MV-4-11 (cell line): Measurements from ENCODE around the gene UNC5B.
A peak's percentile ranks its signal among the peaks of the same experiment; 100 is the strongest.

Source experiments
- DNase-seq: peaks from one replicate; lab custom pipeline; 2025; lab: John Stamatoyannopoulos, UW

The UNC5B gene

GRCh38 chr10:71319800-71320392 is 107.5 kb downstream of the UNC5B start:
- no peak for DNase-seq

- no peak for DNase-seq
Observed at GRCh38 chr10:71320592-71320991, 108.2 kb downstream of the UNC5B start.

- no peak for DNase-seq
Observed at GRCh38 chr10:71321386-71321785, 109.0 kb downstream of the UNC5B start.

GRCh38 chr10:71323407-71323806 is 111.0 kb downstream of the UNC5B start:
- DNase-seq, result peak; percentile 59

- DNase-seq, result no peak
Observed at GRCh38 chr10:71324743-71325142, 112.4 kb downstream of the UNC5B start.

- no peak for DNase-seq
Observed at GRCh38 chr10:71325267-71325666, 112.9 kb downstream of the UNC5B start.

- DNase-seq, result no peak
Observed at GRCh38 chr10:71326464-71326881, 114.1 kb downstream of the UNC5B start.

GRCh38 chr10:71330789-71331404 is 118.5 kb downstream of the UNC5B start:
- no peak for DNase-seq

GRCh38 chr10:71331736-71332135 is 119.4 kb downstream of the UNC5B start:
- DNase-seq, result no peak

- DNase-seq, result no peak
Observed at GRCh38 chr10:71332466-71332865, 120.1 kb downstream of the UNC5B start.

GRCh38 chr10:71333129-71333887 is 120.9 kb downstream of the UNC5B start:
- DNase-seq, result peak; percentile 65

- DNase-seq, result no peak
Observed at GRCh38 chr10:71334221-71334791, 121.9 kb downstream of the UNC5B start.

GRCh38 chr10:71335173-71335708 is 122.9 kb downstream of the UNC5B start:
- no peak for DNase-seq

GRCh38 chr10:71336632-71337031 is 124.3 kb downstream of the UNC5B start:
- no peak for DNase-seq

- DNase-seq, result no peak
Observed at GRCh38 chr10:71337219-71337701, 124.9 kb downstream of the UNC5B start.

GRCh38 chr10:71338728-71339495 is 126.5 kb downstream of the UNC5B start:
- DNase-seq, result no peak

GRCh38 chr10:71339796-71340589 is 127.6 kb downstream of the UNC5B start:
- DNase-seq, result no peak

GRCh38 chr10:71342573-71343391 is 130.4 kb downstream of the UNC5B start:
- DNase-seq, result no peak

GRCh38 chr10:71343392-71343773 is 131.0 kb downstream of the UNC5B start:
- peak; percentile 97 for DNase-seq
